Ovary (tissue), 9 donors: ENCODE measurements around the gene BACE2. TPM values are rescaled to one million over a fixed set of nuclear protein-coding genes. Genes with fewer than 3 reads are reported as not detected.

Experiments used
- DNase-seq, 5 donors: peaks; one replicate each; pipeline ENCODE4 v3.0.0-alpha.2; 2019 to 2020
- H3K27ac ChIP-seq, 2 donors: fragments of 200-600 bp; one replicate each; pipeline versions ENCODE4 v1.5.1 to v1.8.0; 2019 to 2022
- H3K27me3 ChIP-seq: fragments of 200-600 bp; one replicate; pipeline ENCODE4 v1.8.0; 2022
- H3K36me3 ChIP-seq: fragments of 200-600 bp; sonication (generic); one replicate; pipeline ENCODE4 v1.5.1; 2019
- H3K4me1 ChIP-seq: one replicate; pipeline ENCODE4 v1.8.1; 2013; ENCODE audit warnings: mild to moderate bottlenecking, moderate library complexity; ENCODE audit not compliant: insufficient read depth
- H3K4me3 ChIP-seq: fragments of 200-600 bp; sonication (generic); one replicate; pipeline ENCODE4 v1.5.1; 2017
- H3K9me3 ChIP-seq, 2 donors: fragments of 200-600 bp in 1 of 2; sonication (generic) in 1 of 2; one replicate each; pipeline versions ENCODE4 v1.5.1 to v1.8.1; 2013 to 2019; ENCODE audit warnings: mild to moderate bottlenecking in 1 of 2, moderate library complexity in 1 of 2
- EP300 ChIP-seq: sonication (generic); formaldehyde crosslinking; IDR thresholded peaks from one replicate; pipeline ENCODE4 v1.6.1; 2017; ENCODE audit warnings: antibody characterized with exemption
- POLR2A ChIP-seq: fragments of 450-650 bp; IDR thresholded peaks from one replicate; pipeline ENCODE4 v1.6.1; 2017; ENCODE audit warnings: antibody characterized with exemption, mild to moderate bottlenecking, moderate library complexity
- WGBS, 3 donors: extraction: QIAGEN DNeasy Blood & Tissue Kit in 1 of 3; methylation state at CpG; one replicate each; pipeline versions ENCODE4 v1.1.5 to v1.1.7; 2013 to 2017; 5-methylcytosine and 5-hydroxymethylcytosine counted together
- intact Hi-C, 4 donors: fragments of 100-400 bp; cut with DNase I; formaldehyde crosslinking; loops; one replicate each; pipeline versions ENCODE4 v1.11.0 to v1.15.1; 2022 to 2023
- polyA plus RNA-seq, 2 donors: library from polyadenylated mRNA; stranded (reverse); fragments of 200-250 nt in 1 of 2; fragments of 350-450 nt in 1 of 2; fragmentation: Illumina TruSeq in 1 of 2; extraction: RNeasy Lipid Tissue Mini Kit (QIAGEN cat#74804) in 1 of 2; gene quantifications; one replicate each; pipeline ENCODE4 v1.2.3, GENCODE V29; 2013 to 2014
- total RNA-seq, 7 donors: library from RNA; depleted of rRNA in 2 of 7; stranded (reverse); fragments of >200 nt in 2 of 7; fragmentation: NEBNext Ultra II Directional in 3 of 7; extraction: Animal tissue kit (Norgen Biotek cat#: 25700) in 3 of 7; gene quantifications; one replicate each; pipeline versions ENCODE4 v1.1.0 to v1.2.4, GENCODE V29; 2016 to 2023
- TF ChIP-seq, protein P1 (sequence below), 3 donors: fragments of 450-650 bp in 2 of 3; fragments of 200-600 bp in 1 of 3; IDR thresholded peaks; one replicate each; pipeline versions ENCODE4 v1.5.1 to v1.8.0; 2016 to 2022; ENCODE audit warnings: antibody characterized with exemption in 3 of 3, mild to moderate bottlenecking in 1 of 3
- donor health status: DM: no; HTN: no; CAD: no; lungs with moderate emphysema.
- donor health status: DM: no; HTN: no; CAD: no.
- donor health status: Bipolar disorder and iron deficiency.
- donor health status: DM: yes; HTN: yes; CAD: no.
- donor health status: DM: no; HTN: no; CAD: no.
- donor health status: DM: yes; HTN: yes; CAD: no.

BACE2 gene
- total and polyA plus RNA-seq, 9 donors: 11.4 to 75.6 (median 24.4) TPM

DNA sequence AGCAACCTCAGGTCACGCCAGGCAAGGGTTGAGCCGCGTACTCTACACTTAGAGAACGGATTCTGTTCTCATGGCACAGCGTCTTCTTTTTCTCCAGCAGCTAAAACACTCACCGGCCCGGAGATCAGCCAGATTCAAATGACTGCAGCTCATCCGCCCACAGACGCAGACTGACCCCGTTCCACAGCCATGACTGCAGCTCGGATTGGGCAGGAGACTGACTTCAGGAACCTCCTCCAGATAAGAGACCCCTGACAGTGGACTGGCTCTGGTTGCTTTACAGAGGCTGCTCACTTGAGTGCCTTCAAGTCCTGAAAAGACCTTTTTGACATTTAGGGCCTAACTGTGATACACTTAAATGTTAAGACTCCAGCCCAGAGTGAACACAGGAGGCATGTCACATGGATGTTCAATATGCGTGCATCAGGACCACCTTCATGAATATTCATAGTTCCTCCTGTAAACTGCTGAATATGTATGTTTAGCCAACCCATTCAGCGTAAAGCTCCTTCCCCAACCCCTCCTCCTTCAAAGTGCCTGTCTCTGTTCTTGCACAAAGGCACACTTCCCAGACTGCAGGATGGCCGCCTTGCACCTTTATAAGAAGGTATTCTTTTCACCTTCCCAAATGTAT, 42.6 kb downstream of the BACE2 start:
- intact Hi-C loops: no loop called here
- H3K9me3 ChIP-seq: no peaks in the 10 kb centered on the region
- no peaks in the 10 kb centered on the region for H3K36me3 ChIP-seq
- no peak for DNase-seq
- H3K4me1 ChIP-seq: no peaks in the 10 kb centered on the region
- WGBS, 3 donors: 46 to 60% (median 58%) methylated on average over 14 of the region's 14 CpGs
- no peak overlapping the region for H3K27ac ChIP-seq
- H3K4me3 ChIP-seq: no peak overlapping the region
- TF ChIP-seq POLR2A: no peak
- no peak for TF ChIP-seq EP300
- TF ChIP-seq, protein P1, sequence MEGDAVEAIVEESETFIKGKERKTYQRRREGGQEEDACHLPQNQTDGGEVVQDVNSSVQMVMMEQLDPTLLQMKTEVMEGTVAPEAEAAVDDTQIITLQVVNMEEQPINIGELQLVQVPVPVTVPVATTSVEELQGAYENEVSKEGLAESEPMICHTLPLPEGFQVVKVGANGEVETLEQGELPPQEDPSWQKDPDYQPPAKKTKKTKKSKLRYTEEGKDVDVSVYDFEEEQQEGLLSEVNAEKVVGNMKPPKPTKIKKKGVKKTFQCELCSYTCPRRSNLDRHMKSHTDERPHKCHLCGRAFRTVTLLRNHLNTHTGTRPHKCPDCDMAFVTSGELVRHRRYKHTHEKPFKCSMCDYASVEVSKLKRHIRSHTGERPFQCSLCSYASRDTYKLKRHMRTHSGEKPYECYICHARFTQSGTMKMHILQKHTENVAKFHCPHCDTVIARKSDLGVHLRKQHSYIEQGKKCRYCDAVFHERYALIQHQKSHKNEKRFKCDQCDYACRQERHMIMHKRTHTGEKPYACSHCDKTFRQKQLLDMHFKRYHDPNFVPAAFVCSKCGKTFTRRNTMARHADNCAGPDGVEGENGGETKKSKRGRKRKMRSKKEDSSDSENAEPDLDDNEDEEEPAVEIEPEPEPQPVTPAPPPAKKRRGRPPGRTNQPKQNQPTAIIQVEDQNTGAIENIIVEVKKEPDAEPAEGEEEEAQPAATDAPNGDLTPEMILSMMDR (IDR thresholded peaks at IDR 0.05): no peak
- no peaks in the 10 kb centered on the region for H3K27me3 ChIP-seq

GRCh38 chr21:41211060-41211805, 43.3 kb downstream of the BACE2 start:
- no peaks in the 10 kb centered on the region for H3K27me3 ChIP-seq
- H3K36me3 ChIP-seq: no peaks in the 10 kb centered on the region
- intact Hi-C loops: no loop called here
- no peak overlapping the region for H3K4me3 ChIP-seq
- TF ChIP-seq EP300: no peak
- TF ChIP-seq, protein P1 (IDR thresholded peaks at IDR 0.05): no peak
- no peak for TF ChIP-seq POLR2A
- DNase-seq: no peak
- no peaks in the 10 kb centered on the region for H3K9me3 ChIP-seq
- no peaks in the 10 kb centered on the region for H3K4me1 ChIP-seq
- whole genome bisulfite sequencing, 3 donors: 88 to 91% (median 88%) methylated on average over 8 of the region's 8 CpGs
- no peak overlapping the region for H3K27ac ChIP-seq

DNA sequence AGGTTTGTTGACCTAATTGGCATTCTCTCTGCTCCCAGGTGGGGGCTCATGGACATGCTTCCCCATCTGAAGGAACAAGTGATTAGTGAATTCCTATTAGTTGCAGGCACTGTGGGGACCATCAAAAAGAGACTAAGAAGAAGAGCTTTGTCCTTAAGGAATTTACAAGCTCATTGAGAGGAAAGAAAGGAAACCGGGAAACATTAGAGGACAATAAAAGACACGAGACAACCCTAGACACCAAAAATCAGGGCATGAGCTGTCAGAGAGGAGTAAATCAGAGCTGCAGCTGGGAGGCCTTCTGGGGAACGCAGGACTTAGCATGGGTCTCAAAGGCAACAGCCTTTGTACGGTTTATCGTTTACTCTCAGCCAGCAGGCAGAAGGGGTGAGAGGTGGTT, 45.1 kb downstream of the BACE2 start:
- H3K27me3 ChIP-seq: no peaks in the 10 kb centered on the region
- H3K9me3 ChIP-seq: no peaks in the 10 kb centered on the region
- H3K27ac ChIP-seq: no peak overlapping the region
- DNase-seq: no peak
- H3K4me1 ChIP-seq: no peaks in the 10 kb centered on the region
- H3K4me3 ChIP-seq: no peak overlapping the region
- H3K36me3 ChIP-seq: no peaks in the 10 kb centered on the region
- TF ChIP-seq EP300 (no peak), POLR2A (no peak)
- TF ChIP-seq, protein P1 (IDR thresholded peaks at IDR 0.05): no peak
- intact Hi-C loops: no loop called here
- WGBS, 3 donors: 64 to 85% (median 84%) methylated on average over 5 of the region's 5 CpGs

GRCh38 chr21:41215856-41216408, 48.0 kb downstream of the BACE2 start:
- WGBS, 3 donors: 84 to 89% (median 89%) methylated on average over 12 of the region's 12 CpGs
- Histone ChIP-seq H3K9me3 (no peaks in the 10 kb centered on the region), H3K27ac (no peak overlapping the region), H3K27me3 (no peaks in the 10 kb centered on the region), H3K36me3 (no peaks in the 10 kb centered on the region), H3K4me1 (no peaks in the 10 kb centered on the region), H3K4me3 (no peak overlapping the region)
- DNase-seq: no peak
- intact Hi-C loops: loop anchor here in 1 of 4 donors (5.0 kb wide), 1 partner anchor 791 kb away; no protein-coding TSS in a partner anchor
- TF ChIP-seq POLR2A (no peak), EP300 (no peak)
- TF ChIP-seq, protein P1 (IDR thresholded peaks at IDR 0.05): no peak
